GM12878 (cell line): Measurements from ENCODE around the gene COL11A2. TPM values are rescaled to one million over a fixed set of nuclear protein-coding genes. Genes with fewer than 3 reads are reported as not detected.

ENCODE experiments used
- ATAC-seq: fragments of 200-7000 bp; cut with Tn5 transposase; 3 replicates; pipeline ENCODE4 v1.9.1; 2020; ENCODE audit warnings: mild to moderate bottlenecking, moderate library complexity
- BruUV-seq: library from RNA; stranded (reverse); fragments of 400-500 nt; replicated peaks from 2 replicates; lab custom pipeline; 2021; lab: Mats Ljungman, UMichigan
- CTCF ChIA-PET: fragments of 300-600 bp; sonication (Branson Sonifier 250); formaldehyde crosslinking; extraction: SDS; loops from one replicate; lab custom pipeline; 2021; ENCODE audit warnings: inconsistent platforms; lab: Yijun Ruan, JAX
- POLR2A ChIA-PET: fragments of 350-600 bp; formaldehyde crosslinking; extraction: SDS; loops from one replicate; lab custom pipeline; 2021; ENCODE audit warnings: inconsistent platforms; lab: Charles Lee
- RAD21 ChIA-PET: fragments of 300-600 bp; sonication (Branson Sonifier 250); formaldehyde crosslinking; loops from one replicate; lab custom pipeline; 2023; ENCODE audit warnings: antibody characterized with exemption; ENCODE audit not compliant: unreplicated experiment; lab: Charles Lee
- SMC1A ChIA-PET: fragments of 300-600 bp; sonication (Branson Sonifier 250); formaldehyde crosslinking; loops from one replicate; lab custom pipeline; 2023; ENCODE audit not compliant: unreplicated experiment, uncharacterized antibody; lab: Charles Lee
- DNase-seq: peaks from one replicate; pipeline ENCODE4 v3.0.0-alpha.2; 2011; ENCODE audit warnings: low read depth, low spot score
- FAIRE-seq: peaks from 3 replicates; lab custom pipeline; 2011; peaks lifted over from hg19 to GRCh38; lab: Jason Lieb, UNC
- H2AFZ ChIP-seq: 2 replicates; pipeline ENCODE4 v1.6.0; 2011; ENCODE audit warnings: low read depth, low read length, control low read depth; ENCODE audit not compliant: control insufficient read depth
- H3K27ac ChIP-seq: 2 replicates; pipeline ENCODE4 v1.5.1; 2011; ENCODE audit warnings: control low read depth; ENCODE audit not compliant: control insufficient read depth, insufficient read depth
- H3K27me3 ChIP-seq, 2 experiments: replicated peaks in 1 of 2; 2 replicates each; pipeline versions ENCODE4 v1.6.0 to v1.6.1; 2011; ENCODE audit warnings: low read length in 1 of 2; ENCODE audit not compliant: control insufficient read depth in 2 of 2, insufficient read depth in 2 of 2
- H3K36me3 ChIP-seq, 2 experiments: 2 replicates each; pipeline ENCODE4 v1.5.1; 2011; ENCODE audit warnings: low read length in 1 of 2; ENCODE audit not compliant: control insufficient read depth in 2 of 2, insufficient read depth in 2 of 2
- H3K4me1 ChIP-seq: 2 replicates; pipeline ENCODE4 v1.6.1; 2011; ENCODE audit warnings: mild to moderate bottlenecking, low read length, moderate library complexity, mixed read lengths; ENCODE audit not compliant: control insufficient read depth, insufficient read depth
- H3K4me2 ChIP-seq: 2 replicates; pipeline ENCODE4 v1.6.0; 2011; ENCODE audit warnings: control low read depth; ENCODE audit not compliant: control insufficient read depth, insufficient read depth
- H3K4me3 ChIP-seq: fragments of 200-600 bp; sonication (generic); 2 replicates; pipeline ENCODE4 v1.5.1; 2016
- H3K79me2 ChIP-seq: 2 replicates; pipeline ENCODE4 v1.6.0; 2011; ENCODE audit warnings: low read length; ENCODE audit not compliant: control insufficient read depth, insufficient read depth
- H3K9ac ChIP-seq: 2 replicates; pipeline ENCODE4 v1.8.0; 2011; ENCODE audit warnings: low read length, control low read depth, mixed read lengths; ENCODE audit not compliant: control insufficient read depth, insufficient read depth
- H3K9me3 ChIP-seq: replicated peaks from 3 replicates; pipeline ENCODE4 v1.5.1; 2011; ENCODE audit warnings: mild to moderate bottlenecking, low read length; ENCODE audit not compliant: control insufficient read depth, insufficient read depth
- H4K20me1 ChIP-seq: 2 replicates; pipeline ENCODE4 v1.6.0; 2011; ENCODE audit not compliant: control insufficient read depth, insufficient read depth
- BRCA1 ChIP-seq: IDR thresholded peaks from 2 replicates; pipeline ENCODE4 v1.6.1; 2011; ENCODE audit warnings: low read depth, low read length, improper control_type of control experiment
- CHD4 ChIP-seq: fragments of 200-600 bp; sonication (generic); IDR thresholded peaks from 2 replicates; pipeline ENCODE4 v1.6.1; 2016; ENCODE audit warnings: mild to moderate bottlenecking
- FOXM1 ChIP-seq: IDR thresholded peaks from 2 replicates; pipeline ENCODE4 v1.6.1; 2012; ENCODE audit warnings: low read depth, mild to moderate bottlenecking, inconsistent platforms, low read length, moderate library complexity
- NFIC ChIP-seq: IDR thresholded peaks from 2 replicates; pipeline ENCODE4 v1.6.1; 2012; ENCODE audit warnings: low read depth, mild to moderate bottlenecking, inconsistent platforms, low read length, moderate library complexity
- NFYA ChIP-seq: IDR thresholded peaks from 2 replicates; pipeline ENCODE4 v1.6.1; 2011; ENCODE audit warnings: low read depth, mild to moderate bottlenecking, low read length, improper control_type of control experiment, borderline replicate concordance
- POU2F2 ChIP-seq: IDR thresholded peaks from 3 replicates; pipeline ENCODE4 v1.6.1; 2011; ENCODE audit warnings: low read depth, mild to moderate bottlenecking, low read length, borderline replicate concordance
- SMAD5 ChIP-seq: IDR thresholded peaks from 2 replicates; pipeline ENCODE4 v1.6.1; 2016; ENCODE audit warnings: antibody characterized with exemption, low read depth
- SUPT20H ChIP-seq: IDR thresholded peaks from 2 replicates; pipeline ENCODE4 v1.6.1; 2011; ENCODE audit warnings: low read depth, mild to moderate bottlenecking, low read length, moderate library complexity, borderline replicate concordance; ENCODE audit not compliant: control insufficient read depth
- TBL1XR1 ChIP-seq: IDR thresholded peaks from 2 replicates; pipeline ENCODE4 v1.6.1; 2012; ENCODE audit warnings: low read depth, low read length, improper control_type of control experiment
- ZNF622 ChIP-seq: fragments of 450-650 bp; IDR thresholded peaks from 2 replicates; pipeline ENCODE4 v1.6.1; 2017; ENCODE audit warnings: mild to moderate bottlenecking, inconsistent platforms
- WGBS: methylation state at CpG from one replicate; pipeline ENCODE4 v1.1.6; 2016; ENCODE audit warnings: low lambda C conversion rate; ENCODE audit not compliant: insufficient replicate concordance, insufficient coverage; ENCODE audit errors: missing lambda C conversion rate; 5-methylcytosine and 5-hydroxymethylcytosine counted together
- in situ Hi-C: fragments of 300-500 bp; cut with MboI; formaldehyde crosslinking; loops from 9 replicates; pipeline ENCODE4 v1.14.3; 2018; ENCODE audit warnings: mixed read lengths
- intact Hi-C: fragments of 100-400 bp; cut with micrococcal nuclease; formaldehyde crosslinking; loops from one replicate; pipeline ENCODE4 v1.14.2; 2022; ENCODE audit not compliant: unreplicated experiment
- polyA plus RNA-seq, 11 experiments: library from polyadenylated mRNA; depleted of rRNA in 4 of 11; unstranded in 6 of 11; stranded (reverse) in 5 of 11; fragments of >200 nt; fragmentation: Nextera tagmentation in 4 of 11; fragmentation: Illumina TruSeq in 1 of 11; extraction: Ambion mirVana in 4 of 11; extraction: Trizol in 1 of 11; gene quantifications; 1 replicate in 1 of 11; 2 replicates in 10 of 11; pipeline versions ENCODE4 v1.2.1 to v1.2.3, GENCODE V29; 2011 to 2016; ENCODE audit warnings: inconsistent platforms in 2 of 11, missing spikeins in 2 of 11, low read depth in 1 of 11
- total RNA-seq, 4 experiments: library from RNA; depleted of rRNA in 3 of 4; stranded (reverse); fragments of >200 nt in 3 of 4; fragmentation: Illumina TruSeq in 1 of 4; extraction: Trizol in 1 of 4; gene quantifications; 2 replicates each; pipeline versions ENCODE4 v1.2.1 to v1.2.3, GENCODE V29; 2013 to 2021
- TF ChIP-seq, protein P1 (sequence below): IDR thresholded peaks from 2 replicates; pipeline ENCODE4 v1.6.1; 2012; ENCODE audit warnings: mild to moderate bottlenecking, low read depth, low read length
- TF ChIP-seq, protein P2 (sequence below): IDR thresholded peaks from 2 replicates; pipeline ENCODE4 v1.6.1; 2012; ENCODE audit warnings: improper control_type of control experiment, low read depth, low read length; ENCODE audit not compliant: insufficient replicate concordance

Gene COL11A2
- total and polyA plus RNA-seq, 10 of the 15 experiments (the other 5 are each of a cell fraction or from before 2014, with no cell fraction given): 0.03 to 0.83 (median 0.22) TPM; not detected in 1

DNA sequence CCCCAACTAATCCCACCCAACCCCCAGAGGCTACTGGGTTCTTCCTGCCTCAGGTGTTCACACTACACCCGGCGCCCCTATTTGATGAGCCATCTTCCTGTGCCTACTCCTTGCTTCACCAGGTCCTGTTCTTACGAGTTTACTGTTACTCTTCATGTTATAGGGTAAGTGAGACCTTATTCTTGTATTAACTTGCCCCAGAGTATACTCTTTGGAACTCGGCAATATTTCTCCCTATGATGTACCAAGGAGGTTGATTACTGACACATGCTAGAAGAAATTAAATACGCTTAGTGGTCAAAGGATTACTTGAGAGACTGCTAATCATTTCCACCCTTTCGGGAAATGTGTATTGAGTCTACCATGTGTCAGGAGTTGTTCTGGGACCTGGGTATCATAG lies 25.0 kb upstream of the COL11A2 start:
- FAIRE-seq (no peak), DNase-seq (no peak), ATAC-seq (no peak)
- Histone ChIP-seq H3K9ac (no peak overlapping the region), H2AFZ (no peak overlapping the region), H3K27me3 (peaks cover 2 to 3% of the 10 kb centered on the region in 2 experiments), H3K9me3 (no peaks in the 10 kb centered on the region), H3K4me1 (peaks cover 8% of the 10 kb centered on the region), H3K36me3 (no peaks in the 10 kb centered on the region), H3K27ac (no peak overlapping the region), H3K79me2 (no peaks in the 10 kb centered on the region), H3K4me2 (no peak overlapping the region), H3K4me3 (no peak overlapping the region), H4K20me1 (no peaks in the 10 kb centered on the region; the same call in 1 of the 2 replicates)
- CTCF ChIA-PET: no interaction called here
- RAD21 ChIA-PET: no interaction called here
- TF ChIP-seq, protein P1, sequence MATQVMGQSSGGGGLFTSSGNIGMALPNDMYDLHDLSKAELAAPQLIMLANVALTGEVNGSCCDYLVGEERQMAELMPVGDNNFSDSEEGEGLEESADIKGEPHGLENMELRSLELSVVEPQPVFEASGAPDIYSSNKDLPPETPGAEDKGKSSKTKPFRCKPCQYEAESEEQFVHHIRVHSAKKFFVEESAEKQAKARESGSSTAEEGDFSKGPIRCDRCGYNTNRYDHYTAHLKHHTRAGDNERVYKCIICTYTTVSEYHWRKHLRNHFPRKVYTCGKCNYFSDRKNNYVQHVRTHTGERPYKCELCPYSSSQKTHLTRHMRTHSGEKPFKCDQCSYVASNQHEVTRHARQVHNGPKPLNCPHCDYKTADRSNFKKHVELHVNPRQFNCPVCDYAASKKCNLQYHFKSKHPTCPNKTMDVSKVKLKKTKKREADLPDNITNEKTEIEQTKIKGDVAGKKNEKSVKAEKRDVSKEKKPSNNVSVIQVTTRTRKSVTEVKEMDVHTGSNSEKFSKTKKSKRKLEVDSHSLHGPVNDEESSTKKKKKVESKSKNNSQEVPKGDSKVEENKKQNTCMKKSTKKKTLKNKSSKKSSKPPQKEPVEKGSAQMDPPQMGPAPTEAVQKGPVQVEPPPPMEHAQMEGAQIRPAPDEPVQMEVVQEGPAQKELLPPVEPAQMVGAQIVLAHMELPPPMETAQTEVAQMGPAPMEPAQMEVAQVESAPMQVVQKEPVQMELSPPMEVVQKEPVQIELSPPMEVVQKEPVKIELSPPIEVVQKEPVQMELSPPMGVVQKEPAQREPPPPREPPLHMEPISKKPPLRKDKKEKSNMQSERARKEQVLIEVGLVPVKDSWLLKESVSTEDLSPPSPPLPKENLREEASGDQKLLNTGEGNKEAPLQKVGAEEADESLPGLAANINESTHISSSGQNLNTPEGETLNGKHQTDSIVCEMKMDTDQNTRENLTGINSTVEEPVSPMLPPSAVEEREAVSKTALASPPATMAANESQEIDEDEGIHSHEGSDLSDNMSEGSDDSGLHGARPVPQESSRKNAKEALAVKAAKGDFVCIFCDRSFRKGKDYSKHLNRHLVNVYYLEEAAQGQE: no peak
- TF ChIP-seq POU2F2 (no peak), BRCA1 (no peak), SUPT20H (no peak), NFYA (no peak), TBL1XR1 (no peak), FOXM1 (no peak), NFIC (no peak), CHD4 (no peak), SMAD5 (no peak), ZNF622 (no peak)
- TF ChIP-seq, protein P2, sequence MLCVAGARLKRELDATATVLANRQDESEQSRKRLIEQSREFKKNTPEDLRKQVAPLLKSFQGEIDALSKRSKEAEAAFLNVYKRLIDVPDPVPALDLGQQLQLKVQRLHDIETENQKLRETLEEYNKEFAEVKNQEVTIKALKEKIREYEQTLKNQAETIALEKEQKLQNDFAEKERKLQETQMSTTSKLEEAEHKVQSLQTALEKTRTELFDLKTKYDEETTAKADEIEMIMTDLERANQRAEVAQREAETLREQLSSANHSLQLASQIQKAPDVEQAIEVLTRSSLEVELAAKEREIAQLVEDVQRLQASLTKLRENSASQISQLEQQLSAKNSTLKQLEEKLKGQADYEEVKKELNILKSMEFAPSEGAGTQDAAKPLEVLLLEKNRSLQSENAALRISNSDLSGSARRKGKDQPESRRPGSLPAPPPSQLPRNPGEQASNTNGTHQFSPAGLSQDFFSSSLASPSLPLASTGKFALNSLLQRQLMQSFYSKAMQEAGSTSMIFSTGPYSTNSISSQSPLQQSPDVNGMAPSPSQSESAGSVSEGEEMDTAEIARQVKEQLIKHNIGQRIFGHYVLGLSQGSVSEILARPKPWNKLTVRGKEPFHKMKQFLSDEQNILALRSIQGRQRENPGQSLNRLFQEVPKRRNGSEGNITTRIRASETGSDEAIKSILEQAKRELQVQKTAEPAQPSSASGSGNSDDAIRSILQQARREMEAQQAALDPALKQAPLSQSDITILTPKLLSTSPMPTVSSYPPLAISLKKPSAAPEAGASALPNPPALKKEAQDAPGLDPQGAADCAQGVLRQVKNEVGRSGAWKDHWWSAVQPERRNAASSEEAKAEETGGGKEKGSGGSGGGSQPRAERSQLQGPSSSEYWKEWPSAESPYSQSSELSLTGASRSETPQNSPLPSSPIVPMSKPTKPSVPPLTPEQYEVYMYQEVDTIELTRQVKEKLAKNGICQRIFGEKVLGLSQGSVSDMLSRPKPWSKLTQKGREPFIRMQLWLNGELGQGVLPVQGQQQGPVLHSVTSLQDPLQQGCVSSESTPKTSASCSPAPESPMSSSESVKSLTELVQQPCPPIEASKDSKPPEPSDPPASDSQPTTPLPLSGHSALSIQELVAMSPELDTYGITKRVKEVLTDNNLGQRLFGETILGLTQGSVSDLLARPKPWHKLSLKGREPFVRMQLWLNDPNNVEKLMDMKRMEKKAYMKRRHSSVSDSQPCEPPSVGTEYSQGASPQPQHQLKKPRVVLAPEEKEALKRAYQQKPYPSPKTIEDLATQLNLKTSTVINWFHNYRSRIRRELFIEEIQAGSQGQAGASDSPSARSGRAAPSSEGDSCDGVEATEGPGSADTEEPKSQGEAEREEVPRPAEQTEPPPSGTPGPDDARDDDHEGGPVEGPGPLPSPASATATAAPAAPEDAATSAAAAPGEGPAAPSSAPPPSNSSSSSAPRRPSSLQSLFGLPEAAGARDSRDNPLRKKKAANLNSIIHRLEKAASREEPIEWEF: no peak
- BruUV-seq: no TSS peak
- intact Hi-C loops (no loop called here), in situ Hi-C loops (no loop called here)
- WGBS: 59% methylated on average over 6 of the region's 6 CpGs
- POLR2A ChIA-PET: no interaction called here
- SMC1A ChIA-PET: interaction anchor here (1.2 kb wide), 1 partner anchor 30 kb away, joined by 3 read pairs; no protein-coding TSS in a partner anchor
